Stimulated activated CD8-positive, alpha-beta memory T cell treated with anti-CD3 and anti-CD28 coated beads, Interleukin-4, amount 100 ng/mL, for 4 hours (primary cell): Measurements from ENCODE around the gene REC8.

Source experiments
- DNase-seq, 2 donors: peaks; one replicate each; pipeline ENCODE4 v3.0.0-alpha.2; 2020; ENCODE audit warnings: low read depth in 2 of 2, low spot score in 1 of 2

REC8 gene

GRCh38 chr14:24171422-24172260, at the start of gene REC8:
REC8 (plus strand) TSS chr14:24172080; CDS start chr14:24172553, 473 bp downstream.
- peak in 1 of 2 donors; percentile 40 for DNase-seq

GRCh38 chr14:24122416-24122815, 49.5 kb upstream of the REC8 start:
- no peak for DNase-seq

GRCh38 chr14:24122898-24123297, 49.0 kb upstream of the REC8 start:
- no peak for DNase-seq

GRCh38 chr14:24123424-24124417, 48.2 kb upstream of the REC8 start:
- no peak for DNase-seq

- no peak for DNase-seq
Measured at GRCh38 chr14:24126939-24127338, 44.9 kb upstream of the REC8 start.

- DNase-seq: no peak
Measured at GRCh38 chr14:24127673-24128072, 44.2 kb upstream of the REC8 start.

- DNase-seq: no peak
Measured at GRCh38 chr14:24129410-24129998, 42.4 kb upstream of the REC8 start.

- no peak for DNase-seq
Measured at GRCh38 chr14:24130380-24130716, 41.5 kb upstream of the REC8 start, which contains the start of gene FITM1. FITM1 (plus strand) TSS chr14:24130659; CDS start chr14:24131564, 905 bp downstream.

- DNase-seq: no peak
Measured at GRCh38 chr14:24130717-24131548, 40.9 kb upstream of the REC8 start.

GRCh38 chr14:24131549-24131966, 40.3 kb upstream of the REC8 start:
- DNase-seq: no peak

GRCh38 chr14:24132061-24132685, 39.7 kb upstream of the REC8 start:
- DNase-seq: no peak

GRCh38 chr14:24132976-24133375, 38.9 kb upstream of the REC8 start:
- DNase-seq: no peak

GRCh38 chr14:24133735-24134134, 38.1 kb upstream of the REC8 start:
- DNase-seq: no peak

- no peak for DNase-seq
Measured at GRCh38 chr14:24135584-24135833, 36.4 kb upstream of the REC8 start.

GRCh38 chr14:24135834-24136683, 35.8 kb upstream of the REC8 start, which contains the start of gene PSME1:
PSME1 (plus strand) TSS chr14:24136194; CDS start chr14:24136263, 69 bp downstream.
- DNase-seq: peak; percentile 86 to 90

GRCh38 chr14:24136684-24137528, 35.0 kb upstream of the REC8 start:
- DNase-seq: no peak

GRCh38 chr14:24137529-24138395, 34.1 kb upstream of the REC8 start:
- DNase-seq: no peak
